ENCODE measurements around the gene ISG20L2. TPM values are rescaled to one million over a fixed set of nuclear protein-coding genes. Genes with fewer than 3 reads are reported as not detected.
"Not testable (repeated sequence)": the region's sequence is repeated elsewhere in the genome, so short reads cannot be mapped to it uniquely, and the experiment has no call there.

The ISG20L2 gene, protein sequence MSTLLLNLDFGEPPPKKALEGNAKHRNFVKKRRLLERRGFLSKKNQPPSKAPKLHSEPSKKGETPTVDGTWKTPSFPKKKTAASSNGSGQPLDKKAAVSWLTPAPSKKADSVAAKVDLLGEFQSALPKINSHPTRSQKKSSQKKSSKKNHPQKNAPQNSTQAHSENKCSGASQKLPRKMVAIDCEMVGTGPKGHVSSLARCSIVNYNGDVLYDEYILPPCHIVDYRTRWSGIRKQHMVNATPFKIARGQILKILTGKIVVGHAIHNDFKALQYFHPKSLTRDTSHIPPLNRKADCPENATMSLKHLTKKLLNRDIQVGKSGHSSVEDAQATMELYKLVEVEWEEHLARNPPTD
- 24.1 TPM for total RNA-seq

DNA sequence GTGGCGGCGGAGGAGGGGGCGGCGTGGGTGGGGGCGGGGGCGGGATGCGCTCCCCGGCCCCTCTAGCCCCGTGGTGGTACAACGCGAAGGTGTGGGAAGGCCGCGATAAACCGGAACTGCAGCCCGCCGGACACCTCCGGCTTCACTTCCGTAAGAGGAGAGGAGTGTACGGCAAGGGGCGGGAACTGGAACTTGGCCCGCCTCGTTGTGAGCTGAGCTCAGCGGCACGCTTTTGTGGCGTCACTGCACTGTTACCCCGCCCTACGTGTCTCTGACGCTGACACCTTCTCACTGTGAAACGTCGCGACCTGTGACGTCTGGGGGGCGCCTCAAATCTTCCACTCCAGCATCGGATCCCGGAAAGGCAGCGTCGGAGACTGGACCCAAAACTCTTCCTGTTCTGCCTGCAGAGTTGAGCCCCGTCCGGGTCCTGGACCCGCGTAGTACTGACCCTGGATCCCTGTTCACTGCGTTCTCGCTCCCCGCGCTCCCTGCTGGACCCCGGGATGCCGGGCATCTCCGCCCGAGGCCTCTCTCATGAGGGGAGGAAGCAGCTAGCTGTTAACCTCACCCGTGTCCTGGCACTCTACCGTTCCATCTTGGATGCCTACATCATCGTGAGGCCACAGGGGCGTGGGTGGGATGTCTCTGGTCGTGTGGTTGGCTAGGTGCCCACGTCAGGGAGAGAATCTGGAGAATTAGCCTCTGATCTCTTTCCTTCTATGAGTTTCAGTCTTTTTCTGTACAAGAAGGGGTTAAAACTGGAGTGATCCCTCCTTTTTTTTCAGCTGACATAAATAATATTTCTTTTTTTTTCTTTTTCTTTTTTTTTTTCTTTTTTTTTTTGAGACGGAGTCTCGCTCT, at the start of gene ISG20L2:
Gene ISG20L2 (minus strand): TSS at position 168 of the 864 bp plus-strand sequence. CDS start 1,114 bp downstream, outside the sequence.
- peak; percentile 96 for DNase-seq (ENCODE audit: low spot score)

DNA sequence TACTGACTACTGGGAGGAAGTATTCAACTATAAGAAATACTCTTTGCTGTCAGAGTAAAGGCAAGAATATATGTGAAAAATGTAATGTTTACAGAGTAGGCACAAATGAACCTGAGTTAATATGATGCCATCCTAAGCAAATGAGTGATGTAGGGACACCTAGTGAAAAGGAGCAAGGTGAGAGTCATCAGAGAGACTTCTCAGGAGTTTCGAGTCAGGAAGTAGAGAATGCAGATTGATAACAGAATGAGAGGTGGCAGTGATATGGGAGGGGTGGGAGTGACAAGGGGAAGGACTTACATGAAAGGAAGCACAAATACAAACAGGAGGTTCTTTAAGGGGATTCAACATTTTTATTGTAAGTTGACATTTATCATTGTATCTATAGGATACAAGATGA, 49.0 kb upstream of the ISG20L2 start:
- DNase-seq (ENCODE audit: low spot score), result no peak

DNA sequence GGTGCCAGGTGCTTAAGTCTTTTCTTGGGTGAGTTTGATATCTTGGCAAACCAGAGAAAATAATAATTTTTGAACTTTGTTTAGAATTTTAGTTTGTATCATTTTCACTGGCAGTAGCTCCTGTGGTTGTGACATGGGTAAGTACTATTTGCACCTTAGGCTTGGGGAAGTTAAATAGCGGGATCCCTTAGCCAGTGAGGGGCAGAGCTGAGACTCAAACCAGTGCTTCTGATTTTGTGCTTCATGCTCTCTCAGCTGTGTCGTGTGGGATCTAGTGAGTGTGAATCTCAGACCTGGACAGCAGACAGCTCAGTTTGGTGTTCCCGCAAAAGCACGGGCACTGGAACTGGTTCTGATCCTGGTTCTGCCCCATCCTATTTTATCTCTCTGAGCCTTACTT, 48.4 kb upstream of the ISG20L2 start:
- DNase-seq (ENCODE audit: low spot score), result no peak

DNA sequence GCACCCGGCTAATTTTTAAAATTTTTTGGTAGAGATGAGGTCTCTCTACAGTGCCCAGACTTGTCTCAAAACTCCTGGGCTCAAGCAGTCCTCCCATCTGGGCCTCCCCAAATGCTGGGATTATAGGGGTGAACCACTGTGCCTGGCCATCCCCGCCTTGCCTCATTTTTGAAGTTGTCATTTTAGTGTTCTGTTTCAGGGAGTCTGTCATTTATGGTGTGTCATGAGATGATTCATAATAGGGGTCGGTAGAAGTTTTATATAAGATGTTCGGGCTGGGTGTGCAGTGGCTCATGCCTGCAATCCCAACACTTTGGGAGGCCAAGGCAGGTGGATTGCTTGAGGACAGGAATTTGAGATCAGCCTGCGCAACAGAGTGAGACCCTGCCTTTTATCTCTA, 47.2 kb upstream of the ISG20L2 start:
- no peak for DNase-seq (ENCODE audit: low spot score)

DNA sequence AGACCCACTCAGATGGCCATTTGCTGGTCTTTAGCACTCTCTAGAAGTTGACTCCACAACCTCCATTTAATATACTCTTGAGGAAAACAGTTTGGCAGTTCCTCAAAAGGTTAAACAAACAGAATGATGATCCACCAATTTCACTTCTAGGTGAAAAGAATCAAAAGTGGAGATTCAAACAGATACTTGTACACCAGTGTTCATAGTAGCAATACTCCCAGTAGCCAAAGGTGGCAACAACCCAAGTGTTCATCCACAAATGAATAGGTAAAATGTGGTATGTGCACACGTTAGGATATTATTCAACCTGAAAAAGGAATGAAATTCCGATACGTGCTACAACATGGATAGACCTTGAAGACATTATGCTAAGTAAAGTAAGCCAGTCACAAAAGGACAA, 45.0 kb upstream of the ISG20L2 start:
- DNase-seq (ENCODE audit: low spot score), result no peak

DNA sequence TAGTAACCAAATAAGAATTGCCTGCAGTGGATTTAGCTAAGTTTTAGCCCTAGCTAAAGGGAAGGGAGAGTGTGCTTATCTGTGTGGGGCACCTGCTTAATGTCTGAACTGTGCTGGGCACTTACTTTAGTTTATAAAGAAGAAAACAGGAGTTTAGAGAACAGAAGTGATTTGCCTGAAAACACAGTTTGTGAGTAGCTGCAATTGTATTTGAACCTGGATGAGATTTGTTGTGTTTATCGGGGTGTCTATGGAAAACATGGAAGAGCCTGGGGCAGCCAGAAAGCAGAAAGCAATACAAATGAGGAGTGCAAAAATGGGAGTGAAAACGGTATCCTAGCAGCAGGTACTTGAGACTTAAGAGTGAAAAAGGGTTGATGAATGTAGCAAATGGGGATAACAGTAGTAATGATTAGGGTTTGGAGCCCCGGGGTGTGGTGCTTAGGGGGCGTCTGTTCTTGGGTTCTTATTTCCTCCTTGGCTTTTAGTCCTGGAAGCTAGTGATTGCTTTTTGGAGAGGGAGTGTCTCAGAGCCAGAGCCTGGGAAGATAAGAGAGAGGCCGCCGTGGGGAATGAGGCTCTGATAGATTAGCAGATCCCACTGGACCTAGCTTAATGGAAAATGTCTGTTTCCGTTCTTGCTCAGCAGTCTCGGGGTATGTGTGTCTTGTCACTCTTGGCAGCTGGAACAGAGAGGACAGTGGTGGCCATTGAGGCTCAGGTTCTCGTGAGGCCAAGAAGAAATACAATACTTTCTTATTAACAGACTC, 44.3 kb upstream of the ISG20L2 start:
- DNase-seq (ENCODE audit: low spot score), result no peak

DNA sequence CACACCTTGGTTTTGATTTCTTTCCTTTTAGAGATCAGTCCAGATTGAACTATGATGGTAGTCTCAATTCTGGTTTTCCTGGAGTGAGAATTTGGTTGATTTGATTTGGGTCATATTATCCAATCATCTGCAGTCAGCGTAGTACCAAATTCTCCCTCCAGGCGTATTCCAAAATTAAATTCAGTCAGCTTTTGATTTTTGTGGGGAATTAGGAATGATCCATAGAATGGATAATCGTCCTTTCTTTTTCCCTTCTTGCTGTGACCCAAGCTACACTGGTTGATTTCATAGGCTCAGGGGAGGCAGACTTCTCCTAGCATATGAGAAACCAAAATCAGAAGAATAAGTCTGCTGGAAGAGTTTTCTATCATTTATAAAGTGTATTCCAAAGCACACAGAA, 43.7 kb upstream of the ISG20L2 start:
- DNase-seq (ENCODE audit: low spot score), result no peak

DNA sequence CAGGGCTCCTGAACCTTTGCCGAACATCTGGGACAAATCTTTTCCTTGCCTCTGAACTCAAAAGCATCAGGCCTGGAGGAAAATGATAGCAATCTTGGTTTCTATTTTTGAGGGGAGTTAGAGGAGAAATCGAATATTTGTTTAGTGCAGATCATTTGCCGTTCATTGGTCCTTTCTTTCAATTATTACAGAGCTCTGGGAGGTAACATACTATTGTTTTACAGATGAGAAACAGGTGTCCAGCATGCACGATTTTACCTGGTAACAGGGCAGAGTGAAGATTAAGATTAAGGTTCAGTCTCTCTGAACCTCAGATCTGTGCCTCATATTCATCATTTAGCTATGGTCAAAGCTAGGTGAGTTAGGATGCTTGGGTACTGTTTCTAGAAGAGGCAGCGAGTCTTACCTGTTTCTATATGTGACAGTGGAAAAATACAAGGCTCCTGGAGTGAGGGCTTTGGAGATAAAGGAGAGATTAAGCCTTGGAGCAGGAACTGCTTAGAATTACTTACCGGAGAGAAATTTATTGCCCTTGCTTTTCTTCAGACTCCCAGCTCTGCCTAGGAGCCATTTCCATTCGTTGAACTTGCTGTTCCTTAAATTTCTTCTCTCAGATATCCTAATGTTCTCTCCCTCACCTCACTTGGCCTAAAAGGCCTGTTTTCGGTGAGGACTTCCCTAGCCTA, 40.2 kb upstream of the ISG20L2 start:
- DNase-seq (ENCODE audit: low spot score), result no peak

DNA sequence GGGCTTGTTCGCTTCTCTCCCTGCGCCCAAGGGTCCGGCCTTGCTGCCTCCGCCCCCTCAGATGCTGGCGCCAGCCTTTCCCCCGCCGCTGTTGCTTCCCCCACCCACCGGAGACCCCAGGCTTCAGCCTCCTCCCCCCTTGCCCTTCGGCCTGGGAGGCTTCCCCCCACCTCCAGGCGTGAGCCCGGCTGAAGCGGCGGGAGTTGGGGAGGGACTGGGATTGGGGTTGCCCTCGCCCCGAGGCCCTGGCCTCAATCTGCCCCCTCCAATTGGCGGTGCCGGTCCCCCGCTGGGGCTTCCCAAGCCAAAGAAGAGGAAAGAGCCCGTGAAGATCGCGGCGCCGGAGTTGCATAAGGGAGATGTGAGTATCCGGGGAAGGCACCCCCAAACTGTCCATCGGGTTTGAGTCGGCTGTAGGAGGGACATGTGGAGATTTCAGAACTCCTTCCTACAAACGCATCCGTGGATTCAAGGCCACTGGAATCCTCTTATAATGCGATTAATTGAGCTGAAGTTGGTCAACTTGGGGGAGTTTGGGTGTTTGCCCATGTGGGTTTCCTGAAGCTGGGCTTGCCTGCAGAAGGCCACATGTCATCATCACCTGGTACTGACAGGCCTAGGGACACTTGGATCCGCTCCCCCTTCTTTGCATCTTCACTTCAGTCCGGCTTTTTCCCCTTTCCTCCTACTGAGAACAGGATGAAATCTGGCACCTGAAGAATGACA, 39.5 kb upstream of the ISG20L2 start:
- DNase-seq (ENCODE audit: low spot score), result no peak

DNA sequence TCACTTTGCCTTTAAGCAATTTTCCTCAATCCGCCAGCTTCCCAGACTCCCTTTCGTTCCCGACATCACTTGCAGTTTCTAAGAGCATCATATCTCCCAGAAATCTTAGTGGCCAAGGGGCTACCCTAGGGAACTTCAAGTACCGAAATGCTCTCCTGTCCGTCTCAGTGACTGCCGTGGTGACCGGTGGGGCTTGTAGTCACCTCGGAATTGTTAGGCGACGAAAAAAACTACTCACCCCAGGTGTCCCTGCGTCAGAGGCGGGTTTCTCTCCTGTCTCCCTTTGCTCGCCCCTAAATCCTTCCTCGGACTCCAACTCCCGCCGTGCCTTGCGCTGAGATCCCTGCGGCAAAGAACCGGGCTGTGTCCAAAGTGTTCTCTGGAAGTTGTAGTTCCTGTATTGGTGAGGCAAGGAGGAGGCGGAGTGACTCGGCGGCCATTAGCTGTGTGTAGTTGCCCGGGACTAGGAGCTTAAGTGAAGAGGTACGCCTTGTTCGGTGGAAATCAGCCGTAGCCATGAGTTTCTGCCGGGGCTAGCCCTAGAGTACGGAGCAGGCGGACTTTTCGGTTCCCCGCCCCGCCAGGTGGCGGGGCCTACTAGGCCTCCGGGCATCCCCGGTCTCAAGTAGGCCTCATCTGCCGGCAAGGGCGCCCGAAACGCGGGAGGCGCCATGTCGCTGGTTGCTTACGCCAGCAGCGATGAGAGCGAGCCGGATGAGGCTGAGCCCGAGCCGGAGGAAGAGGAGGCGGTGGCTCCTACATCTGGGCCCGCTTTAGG, 38.7 kb upstream of the ISG20L2 start, which contains the start of gene PRCC:
Gene PRCC (plus strand): TSS at position 435 of the 778 bp plus-strand sequence. CDS start 237 bp downstream, at position 672.
- DNase-seq (ENCODE audit: low spot score), result peak; percentile 99

DNA sequence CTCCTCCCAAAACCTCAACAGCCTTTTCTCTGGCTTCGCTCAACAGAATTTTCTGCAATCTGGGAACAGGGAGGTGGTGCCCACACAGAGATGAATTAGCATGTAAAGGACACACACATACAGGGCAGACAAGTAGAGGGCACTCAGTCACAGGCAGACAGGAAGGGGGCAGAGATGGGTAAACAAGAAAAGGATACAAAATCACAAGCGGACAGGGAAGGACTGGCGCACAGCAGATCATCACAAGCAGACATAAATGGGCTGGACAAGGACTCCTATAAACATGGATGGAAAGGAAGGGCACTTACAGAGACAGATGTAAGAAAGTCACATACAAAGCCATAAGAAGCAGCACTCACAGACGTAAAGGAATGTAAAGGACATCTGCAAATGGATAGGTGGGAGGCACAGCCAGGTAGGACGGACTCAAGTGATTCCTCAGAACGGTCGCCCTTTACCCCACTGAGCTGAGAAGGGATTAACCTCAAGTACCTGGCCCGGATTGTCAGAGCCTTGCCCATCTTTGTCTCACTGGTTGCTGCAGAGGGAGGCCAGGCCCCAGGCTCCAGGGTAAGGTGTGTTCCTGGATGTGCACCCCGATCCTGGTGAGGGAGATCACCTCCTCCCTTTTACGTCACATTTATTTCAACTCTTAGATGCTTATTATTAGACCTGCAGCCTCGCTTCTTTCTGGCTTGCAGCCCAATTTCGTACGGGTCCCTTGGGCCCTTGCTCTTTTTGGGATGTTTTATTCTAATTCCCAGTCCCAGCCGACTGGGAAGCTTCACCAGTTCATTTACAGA, 37.9 kb upstream of the ISG20L2 start:
- no peak for DNase-seq (ENCODE audit: low spot score)

DNA sequence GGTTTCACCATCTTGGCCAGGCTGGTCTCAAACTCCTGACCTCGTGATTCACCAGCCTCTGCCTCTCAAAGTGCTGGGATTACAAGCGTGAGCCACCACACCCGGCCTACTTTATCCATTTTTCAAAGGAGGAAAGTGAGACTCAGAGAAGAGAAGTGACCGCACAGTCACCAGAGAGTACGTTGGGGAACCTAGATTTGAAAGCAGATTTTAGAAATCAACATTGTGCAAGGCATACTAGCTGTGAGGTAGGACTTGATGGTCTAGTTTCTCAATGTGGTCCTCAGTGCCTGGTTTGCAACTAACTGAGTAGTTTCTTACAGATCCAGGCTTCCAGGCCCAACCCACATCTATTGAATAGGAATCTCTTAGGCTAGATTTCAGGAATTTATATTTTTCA, 37.1 kb upstream of the ISG20L2 start:
- no peak for DNase-seq (ENCODE audit: low spot score)

DNA sequence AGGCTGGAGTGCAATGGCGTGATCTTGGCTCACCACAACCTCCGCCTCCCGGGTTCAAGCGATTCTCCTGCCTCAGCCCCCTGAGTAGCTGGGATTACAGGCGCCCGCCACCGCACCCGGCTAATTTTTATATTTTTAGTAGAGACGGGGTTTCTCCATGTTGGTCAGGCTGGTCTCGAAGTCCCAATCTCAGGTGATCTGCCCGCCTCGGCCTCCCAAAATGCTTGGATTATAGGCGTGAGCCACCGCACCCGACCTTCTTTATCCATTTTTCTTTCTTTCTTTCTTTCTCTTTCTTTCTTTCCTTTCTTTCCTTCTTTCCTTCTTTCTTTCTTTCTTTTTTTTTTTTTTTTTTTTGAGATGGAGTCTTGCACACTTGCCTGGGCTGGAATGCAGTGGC, 36.6 kb upstream of the ISG20L2 start:
- DNase-seq (ENCODE audit: low spot score), result not testable (repeated sequence)

DNA sequence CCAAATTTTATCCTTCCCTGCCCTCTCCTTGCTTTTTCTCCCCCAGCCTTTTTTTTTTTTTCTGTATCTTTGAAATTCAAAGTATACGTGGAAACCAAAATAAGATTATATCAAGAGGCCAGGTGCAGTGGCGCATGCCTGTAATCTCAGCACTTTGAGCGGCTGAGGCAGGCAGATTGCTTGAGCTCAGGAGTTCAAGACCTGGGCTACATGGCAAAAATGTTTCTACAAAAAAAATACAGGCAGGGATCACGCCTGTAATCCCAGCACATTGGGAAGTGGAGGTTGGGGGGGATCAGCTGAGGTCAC, 32.2 kb upstream of the ISG20L2 start:
- DNase-seq (ENCODE audit: low spot score), result no peak

DNA sequence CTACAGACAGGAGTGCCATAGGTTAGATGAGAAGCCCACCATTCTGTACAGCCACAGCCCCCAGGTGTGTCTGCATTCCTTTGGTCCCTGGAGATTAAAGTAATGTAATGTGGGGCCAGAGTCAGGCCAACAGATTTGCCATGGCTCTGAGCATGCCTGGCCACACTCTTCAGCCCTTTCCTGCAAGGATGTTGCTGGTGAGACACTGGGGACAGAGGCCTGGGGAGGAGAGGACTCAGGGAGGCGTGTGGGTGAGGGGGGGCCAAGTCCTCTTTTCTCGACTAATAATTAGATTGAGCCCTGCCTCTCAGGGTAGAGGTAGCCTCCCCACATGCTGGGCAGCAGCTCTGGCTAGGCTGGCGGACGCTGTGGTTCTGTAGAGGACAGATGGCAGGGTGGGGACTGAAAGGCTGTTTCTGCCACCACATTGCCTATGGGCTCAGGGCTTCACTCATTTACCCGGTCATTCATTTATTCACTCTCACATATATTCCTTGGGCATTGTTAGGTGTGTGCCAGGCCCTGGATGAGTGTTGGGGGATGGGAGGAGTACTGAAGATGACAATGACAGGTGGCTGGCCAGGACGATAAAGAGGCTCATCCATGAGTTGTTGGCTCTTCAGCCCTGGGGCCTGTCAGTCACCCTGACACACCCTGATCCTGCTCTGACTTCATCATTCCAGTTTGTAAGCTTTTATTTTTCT, 31.7 kb upstream of the ISG20L2 start:
- no peak for DNase-seq (ENCODE audit: low spot score)

DNA sequence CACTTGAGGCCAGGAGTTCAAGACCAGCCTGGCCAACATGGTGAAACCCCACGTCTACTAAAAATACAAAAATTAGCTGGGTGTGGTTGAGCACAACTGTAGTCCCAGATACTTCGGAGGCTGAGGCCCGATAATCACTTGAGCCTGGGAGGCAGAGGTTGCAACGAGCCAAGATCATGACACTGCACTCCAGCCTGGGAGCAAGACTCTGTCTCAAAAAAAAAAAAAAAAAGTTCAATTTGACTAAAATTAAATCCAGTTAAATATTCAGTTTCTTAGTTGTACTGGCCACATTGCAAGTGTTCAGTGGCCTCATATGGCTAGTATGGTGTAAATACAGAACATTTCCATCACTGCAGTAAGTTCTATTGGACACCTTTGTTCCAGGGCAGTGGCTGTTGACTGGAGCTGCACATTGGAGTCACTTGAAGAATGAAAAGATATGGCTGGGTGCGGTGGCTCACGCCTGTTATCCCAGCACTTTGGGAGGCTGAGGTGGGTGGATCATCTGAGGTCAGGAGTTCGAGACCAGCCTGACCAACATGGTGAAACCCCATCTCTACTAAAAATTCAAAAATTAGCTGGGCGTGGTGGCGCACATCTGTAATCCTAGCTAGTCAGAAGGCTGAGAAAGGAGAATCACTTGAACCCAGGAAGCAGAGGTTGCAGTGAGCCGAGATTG, 29.1 kb upstream of the ISG20L2 start:
- not testable (repeated sequence) for DNase-seq (ENCODE audit: low spot score)

DNA sequence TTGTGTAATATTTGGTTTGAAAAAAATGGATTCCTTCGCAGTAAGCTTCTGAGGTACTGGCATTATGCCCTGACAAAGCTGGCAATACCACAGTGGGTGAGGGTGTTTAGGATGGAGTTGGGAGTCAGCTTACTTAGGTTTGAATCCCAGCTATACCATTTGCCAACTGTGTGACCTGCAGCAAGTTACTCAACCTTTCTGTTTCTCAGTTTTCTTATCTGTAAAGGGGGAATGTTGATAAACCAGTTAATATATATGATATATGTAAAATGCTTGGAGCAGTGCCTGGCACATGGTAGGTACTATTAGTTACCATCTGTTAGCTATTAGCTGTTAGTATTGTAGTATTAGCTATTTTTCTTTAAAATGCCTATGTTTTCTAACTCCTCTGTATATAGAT, 27.8 kb upstream of the ISG20L2 start:
- no peak for DNase-seq (ENCODE audit: low spot score)

DNA sequence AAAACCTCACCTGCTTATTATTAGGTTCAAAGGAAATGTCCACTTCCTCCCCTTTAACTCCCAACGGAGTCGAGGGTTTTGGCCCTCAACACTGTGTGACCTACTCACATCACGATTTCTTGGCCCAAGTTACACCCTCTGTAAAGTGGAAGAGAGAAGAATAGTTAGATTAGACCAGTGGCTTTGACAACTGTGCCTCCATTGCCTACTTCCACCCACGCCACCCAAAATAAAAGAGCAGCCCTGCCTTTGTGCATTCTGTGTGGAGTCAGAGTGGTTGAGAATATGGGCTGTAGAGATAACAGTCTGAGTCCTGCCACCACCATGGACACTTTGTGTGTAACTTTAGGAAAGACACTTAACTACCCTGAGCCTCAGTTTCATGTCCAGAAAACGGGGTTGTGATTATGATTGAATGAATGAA, 27.0 kb upstream of the ISG20L2 start:
- DNase-seq (ENCODE audit: low spot score), result no peak
